SK-N-MC (cell line): ENCODE results near the gene ERI3.

ENCODE experiments used
- EZH2 ChIP-seq: fragments of 200-600 bp; sonication (generic); IDR thresholded peaks from one replicate; pipeline ENCODE4 v1.6.1; 2017; ENCODE audit warnings: antibody characterized with exemption
- POLR2AphosphoS5 ChIP-seq: IDR thresholded peaks from 2 replicates; pipeline ENCODE4 v1.6.1; 2012; ENCODE audit warnings: mild to moderate bottlenecking, low read depth, low read length, borderline replicate concordance

- no peak for TF ChIP-seq POLR2AphosphoS5
- TF ChIP-seq EZH2 = no peak
Observed at GRCh38 chr1:44334968-44335367, 20.1 kb downstream of the ERI3 start.
